HepG2 (cell line): Measurements from ENCODE around the gene TKTL2. TPM values are rescaled to one million over a fixed set of nuclear protein-coding genes. Genes with fewer than 3 reads are reported as not detected.

ENCODE experiments used
- ATAC-seq: fragments of 200-7000 bp; cut with Tn5 transposase; 3 replicates; pipeline ENCODE4 v1.9.1; 2020; ENCODE audit warnings: mild to moderate bottlenecking, moderate library complexity
- BruUV-seq: library from RNA; stranded (reverse); fragments of 400-500 nt; replicated peaks from 2 replicates; lab custom pipeline; 2021; lab: Mats Ljungman, UMichigan
- CTCF ChIA-PET: fragments of 300-600 bp; formaldehyde crosslinking; extraction: SDS; loops from one replicate; lab custom pipeline; 2021; ENCODE audit warnings: low total read pairs, inconsistent platforms, low intra/inter-chr PET ratio; lab: Yijun Ruan, JAX
- POLR2A ChIA-PET: fragments of 350-600 bp; sonication (Branson Sonifier 250); formaldehyde crosslinking; loops from one replicate; lab custom pipeline; 2020; ENCODE audit warnings: antibody characterized with exemption, inconsistent platforms; lab: Yijun Ruan, JAX
- DNase-seq: peaks from one replicate; pipeline ENCODE4 v3.0.0-alpha.2; 2015; ENCODE audit warnings: low spot score
- FAIRE-seq: peaks from 3 replicates; lab custom pipeline; 2011; peaks lifted over from hg19 to GRCh38; lab: Jason Lieb, UNC
- H2AFZ ChIP-seq: one replicate; pipeline ENCODE4 v1.6.1; 2011; ENCODE audit warnings: low read length, inconsistent platforms
- H3K27ac ChIP-seq: fragments of 300-600 bp; 3 replicates; pipeline ENCODE4 v1.8.0; 2011; ENCODE audit warnings: mixed run types, mild to moderate bottlenecking, mixed read lengths, low read length, inconsistent platforms; ENCODE audit not compliant: insufficient read depth; ENCODE audit errors: extremely low read length
- H3K27me3 ChIP-seq, 2 experiments: fragments of 200-600 bp in 1 of 2; 2 replicates in 1 of 2; 3 replicates in 1 of 2; pipeline versions ENCODE4 v1.6.0 to v1.8.0; 2011; ENCODE audit warnings: low read length in 2 of 2, mild to moderate bottlenecking in 2 of 2, moderate library complexity in 2 of 2, inconsistent platforms in 1 of 2; ENCODE audit not compliant: insufficient read depth in 2 of 2, control insufficient read depth in 1 of 2
- H3K36me3 ChIP-seq, 2 experiments: fragments of 200-600 bp in 1 of 2; replicated peaks in 1 of 2; 2 replicates in 1 of 2; 3 replicates in 1 of 2; pipeline versions ENCODE4 v1.5.1 to v1.8.0; 2011; ENCODE audit warnings: low read length in 2 of 2, inconsistent platforms in 1 of 2; ENCODE audit not compliant: insufficient read depth in 2 of 2, control insufficient read depth in 1 of 2
- H3K4me1 ChIP-seq: 2 replicates; pipeline ENCODE4 v1.5.1; 2012; ENCODE audit warnings: low read length, inconsistent platforms; ENCODE audit not compliant: insufficient read depth
- H3K4me2 ChIP-seq: 2 replicates; pipeline ENCODE4 v1.6.0; 2011; ENCODE audit warnings: low read depth, low read length, inconsistent platforms
- H3K4me3 ChIP-seq, 3 experiments: fragments of 200-600 bp in 1 of 3; sonication (generic), shearing (Covaris generic) in 1 of 3; replicated peaks in 1 of 3; 2 replicates each; pipeline ENCODE4 v1.5.1; 2011 to 2016; ENCODE audit warnings: low read length in 3 of 3, inconsistent platforms in 2 of 3, low read depth in 2 of 3, mild to moderate bottlenecking in 2 of 3, control low read depth in 1 of 3, mixed read lengths in 1 of 3; ENCODE audit not compliant: insufficient read depth in 1 of 3
- H3K79me2 ChIP-seq: one replicate; pipeline ENCODE4 v1.6.1; 2011; ENCODE audit warnings: low read length, inconsistent platforms; ENCODE audit not compliant: insufficient read depth
- H3K9ac ChIP-seq: 2 replicates; pipeline ENCODE4 v1.6.0; 2011; ENCODE audit warnings: mild to moderate bottlenecking, low read depth, low read length, inconsistent platforms; ENCODE audit not compliant: insufficient read depth
- H3K9me3 ChIP-seq: 2 replicates; pipeline ENCODE4 v1.5.1; 2012; ENCODE audit warnings: mild to moderate bottlenecking, low read length
- H4K20me1 ChIP-seq: 2 replicates; pipeline ENCODE4 v1.6.0; 2011; ENCODE audit warnings: inconsistent platforms, mild to moderate bottlenecking, low read length, moderate library complexity; ENCODE audit not compliant: insufficient read depth
- GABPB1 ChIP-seq: IDR thresholded peaks from 2 replicates; pipeline ENCODE4 v1.6.1; 2016; ENCODE audit warnings: mild to moderate bottlenecking, missing genetic modification reagents, moderate library complexity, missing compliant biosample characterization
- MBD4 ChIP-seq: IDR thresholded peaks from 2 replicates; pipeline ENCODE4 v1.6.1; 2012; ENCODE audit warnings: low read length, inconsistent platforms, borderline replicate concordance
- MLLT10 ChIP-seq: sonication (generic); formaldehyde crosslinking; IDR thresholded peaks from 2 replicates; pipeline ENCODE4 v1.4.0; 2020; ENCODE audit warnings: missing genetic modification reagents
- NFAT5 ChIP-seq: sonication (generic); formaldehyde crosslinking; IDR thresholded peaks from 2 replicates; pipeline ENCODE4 v1.4.0; 2020; ENCODE audit warnings: missing genetic modification reagents
- NR2C2 ChIP-seq: sonication (generic); formaldehyde crosslinking; IDR thresholded peaks from 2 replicates; pipeline ENCODE4 v1.4.0; 2020; ENCODE audit warnings: missing genetic modification reagents, mild to moderate bottlenecking, moderate library complexity, borderline replicate concordance
- NR2F1 ChIP-seq, 2 experiments: fragments of 450-650 bp in 1 of 2; formaldehyde crosslinking in 1 of 2; IDR thresholded peaks; 2 replicates each; pipeline versions ENCODE4 v1.5.0 to v1.6.1; 2016 to 2020; ENCODE audit warnings: mild to moderate bottlenecking in 1 of 2, missing compliant biosample characterization in 1 of 2, missing genetic modification reagents in 1 of 2, moderate library complexity in 1 of 2
- PBX2 ChIP-seq: IDR thresholded peaks from 2 replicates; pipeline ENCODE4 v1.6.1; 2016; ENCODE audit warnings: control low read depth
- RNF219 ChIP-seq: sonication (generic); formaldehyde crosslinking; IDR thresholded peaks from 2 replicates; pipeline ENCODE4 v1.5.0; 2020; ENCODE audit warnings: mild to moderate bottlenecking, missing genetic modification reagents
- SNAI1 ChIP-seq: sonication (generic); formaldehyde crosslinking; IDR thresholded peaks from 2 replicates; pipeline ENCODE4 v1.5.0; 2020; ENCODE audit warnings: mild to moderate bottlenecking, missing genetic modification reagents, borderline replicate concordance
- ZC3H13 ChIP-seq: sonication (generic); formaldehyde crosslinking; IDR thresholded peaks from 2 replicates; pipeline ENCODE4 v1.8.1; 2023; ENCODE audit warnings: mild to moderate bottlenecking, missing genetic modification reagents, moderate library complexity
- ZNF12 ChIP-seq: sonication (generic); formaldehyde crosslinking; IDR thresholded peaks from 2 replicates; pipeline ENCODE4 v1.5.0; 2020; ENCODE audit warnings: missing genetic modification reagents
- ZNF512B ChIP-seq: sonication (generic); formaldehyde crosslinking; IDR thresholded peaks from 2 replicates; pipeline ENCODE4 v1.5.1; 2020; ENCODE audit warnings: missing genetic modification reagents, mild to moderate bottlenecking, borderline replicate concordance
- ZNF549 ChIP-seq: sonication (generic); formaldehyde crosslinking; IDR thresholded peaks from 2 replicates; pipeline ENCODE4 v1.5.0; 2020; ENCODE audit warnings: missing genetic modification reagents
- WGBS: methylation state at CpG from one replicate; pipeline ENCODE4 v1.1.6; 2017; ENCODE audit warnings: low lambda C conversion rate; 5-methylcytosine and 5-hydroxymethylcytosine counted together
- in situ Hi-C: cut with HindIII; loops from 2 replicates; pipeline ENCODE4 v1.10.0; 2017; ENCODE audit warnings: low pct_unique_long_range_greater_than_20kb; ENCODE audit not compliant: extremely low pct_ligation_motif_present
- intact Hi-C: fragments of 100-400 bp; cut with micrococcal nuclease; formaldehyde crosslinking; loops from one replicate; pipeline ENCODE4 v1.10.0; 2022; ENCODE audit not compliant: unreplicated experiment
- polyA plus RNA-seq, 8 experiments: library from polyadenylated mRNA; depleted of rRNA in 3 of 8; stranded (reverse) in 7 of 8; unstranded in 1 of 8; fragments of >200 nt; fragmentation: Illumina TruSeq in 4 of 8; extraction: Trizol in 4 of 8; gene quantifications; 2 replicates each; pipeline versions ENCODE4 v1.2.1 to v1.2.3, GENCODE V29; 2011 to 2016; ENCODE audit warnings: low read depth in 4 of 8, missing spikeins in 1 of 8, mixed read lengths in 1 of 8; ENCODE audit not compliant: insufficient read depth in 1 of 8
- total RNA-seq, 5 experiments: library from RNA; depleted of rRNA; stranded (reverse); fragments of >200 nt; fragmentation: Illumina TruSeq; extraction: Trizol; gene quantifications; 2 replicates each; pipeline ENCODE4 v1.2.3, GENCODE V29; 2016; ENCODE audit warnings: low read depth in 1 of 5

The TKTL2 gene
- total and polyA plus RNA-seq, 2 of the 13 experiments (the other 11 are each of a cell fraction or from before 2014, with no cell fraction given): not detected

- WGBS: 98% methylated on average over 8 of the region's 8 CpGs
- in situ Hi-C loops: no loop called here
- no peak for FAIRE-seq
- TF ChIP-seq ZNF549 (CRISPR knock-in tag) (no peak), ZC3H13 (CRISPR knock-in tag) (no peak), NR2C2 (CRISPR knock-in tag) (no peak), RNF219 (CRISPR knock-in tag) (no peak), MLLT10 (CRISPR knock-in tag) (no peak), SNAI1 (CRISPR knock-in tag) (no peak), NFAT5 (CRISPR knock-in tag) (no peak), ZNF512B (no peak), NR2F1 (CRISPR knock-in tag; IDR thresholded peaks at IDR 0.05) (no peak), GABPB1 (no peak), PBX2 (CRISPR knock-in tag) (no peak), ZNF12 (no peak), MBD4 (no peak)
These were observed 41.6 kb upstream of the TKTL2 start for GRCh38 chr4:163515198-163515597.

More at GRCh38 chr4:163515198-163515597, 41.6 kb upstream of the TKTL2 start:
- Histone ChIP-seq H3K9me3 (no peaks in the 10 kb centered on the region), H3K4me2 (no peak overlapping the region), H3K9ac (no peak overlapping the region), H3K4me1 (no peaks in the 10 kb centered on the region), H3K36me3 (peaks cover 16 to 70% of the 10 kb centered on the region in 2 experiments), H4K20me1 (no peaks in the 10 kb centered on the region; the same call in 1 of the 2 replicates), H3K4me3 (no peak overlapping the region), H2AFZ (no peak overlapping the region), H3K27ac (no peak overlapping the region), H3K79me2 (peaks cover 7% of the 10 kb centered on the region), H3K27me3 (no peaks in the 10 kb centered on the region)
- ATAC-seq (no peak), DNase-seq (no peak)
- ChIA-PET CTCF (no interaction called here), POLR2A (no interaction called here)
- no TSS peak for BruUV-seq
- intact Hi-C loops: no loop called here
